H1 (cell line): ENCODE data around the gene CTBP2. TPM values are rescaled to one million over a fixed set of nuclear protein-coding genes. Genes with fewer than 3 reads are reported as not detected.

ENCODE experiments used
- BRCA1 ChIP-seq: IDR thresholded peaks from 2 replicates; pipeline ENCODE4 v1.6.1; 2012; ENCODE audit warnings: low read depth, low read length, improper control_type of control experiment
- EP300 ChIP-seq, 2 experiments: IDR thresholded peaks; 1 replicate in 1 of 2; 2 replicates in 1 of 2; pipeline ENCODE4 v1.6.1; 2011 to 2012; ENCODE audit warnings: low read depth in 2 of 2, low read length in 2 of 2, mild to moderate bottlenecking in 2 of 2, borderline replicate concordance in 1 of 2, inconsistent platforms in 1 of 2, moderate library complexity in 1 of 2
- JUND ChIP-seq: IDR thresholded peaks from 2 replicates; pipeline ENCODE4 v1.6.1; 2011; ENCODE audit warnings: mild to moderate bottlenecking, improper control_type of control experiment, low read length
- polyA plus RNA-seq, 7 experiments: library from polyadenylated mRNA; depleted of rRNA in 3 of 7; stranded (reverse) in 5 of 7; unstranded in 2 of 7; fragments of >200 nt in 5 of 7; fragments of 200-250 nt in 2 of 7; gene quantifications; 1 replicate in 5 of 7; 2 replicates in 1 of 7; 4 replicates in 1 of 7; pipeline versions ENCODE4 v1.2.1 to v1.2.3, GENCODE V29; 2011 to 2013; ENCODE audit warnings: missing spikeins in 2 of 7, mixed read lengths in 2 of 7
- total RNA-seq: library from RNA; stranded (reverse); fragmentation: NEBNext Ultra II Directional; extraction: Animal tissue kit (Norgen Biotek cat#: 25700); gene quantifications from 2 replicates; pipeline ENCODE4 v1.2.1, GENCODE V29; 2021
- TF ChIP-seq, protein P1 (sequence below): IDR thresholded peaks from 2 replicates; pipeline ENCODE4 v1.6.1; 2011; ENCODE audit warnings: low read length, improper control_type of control experiment

The CTBP2 gene
- total and polyA plus RNA-seq, 2 of the 8 experiments (the other 6 are each of a cell fraction or from before 2014, with no cell fraction given): 208 to 221 TPM

DNA sequence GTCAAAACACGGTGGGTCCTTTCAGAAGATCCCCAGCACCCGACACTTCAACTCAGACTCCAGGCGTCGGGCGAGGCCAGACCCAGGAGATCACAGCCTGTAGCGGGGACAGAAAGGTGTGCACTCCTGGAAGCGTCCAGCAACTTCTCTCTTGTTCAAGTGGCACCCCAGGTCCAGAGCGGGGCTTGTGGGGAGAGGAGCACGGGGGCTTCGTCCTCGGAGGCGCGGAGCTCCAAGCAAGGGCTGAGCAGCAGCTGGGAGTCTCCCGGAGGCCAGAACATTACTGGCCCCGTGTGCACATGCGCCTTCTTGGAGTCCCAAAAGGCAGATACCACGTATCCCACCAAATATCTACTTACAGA, 163.5 kb downstream of the CTBP2 start (continued):
- no peak for TF ChIP-seq EP300 (IDR thresholded peaks at IDR 0.05; ENCODE audit: borderline replicate concordance in 1 of 2, low read depth in 2 of 2, low read length in 2 of 2)
- TF ChIP-seq, protein P1, sequence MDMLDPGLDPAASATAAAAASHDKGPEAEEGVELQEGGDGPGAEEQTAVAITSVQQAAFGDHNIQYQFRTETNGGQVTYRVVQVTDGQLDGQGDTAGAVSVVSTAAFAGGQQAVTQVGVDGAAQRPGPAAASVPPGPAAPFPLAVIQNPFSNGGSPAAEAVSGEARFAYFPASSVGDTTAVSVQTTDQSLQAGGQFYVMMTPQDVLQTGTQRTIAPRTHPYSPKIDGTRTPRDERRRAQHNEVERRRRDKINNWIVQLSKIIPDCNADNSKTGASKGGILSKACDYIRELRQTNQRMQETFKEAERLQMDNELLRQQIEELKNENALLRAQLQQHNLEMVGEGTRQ: no peak
- no peak for TF ChIP-seq BRCA1
- TF ChIP-seq JUND: no peak
